HepG2 (cell line): ENCODE results near the gene CYP46A1. TPM values are rescaled to one million over a fixed set of nuclear protein-coding genes. Genes with fewer than 3 reads are reported as not detected.

Experiments used
- CENPT ChIP-seq: sonication (generic); formaldehyde crosslinking; IDR thresholded peaks from 2 replicates; pipeline ENCODE4 v1.8.0; 2022; ENCODE audit warnings: low read depth, mild to moderate bottlenecking, moderate library complexity, missing genetic modification reagents
- HIC2 ChIP-seq: sonication (generic); formaldehyde crosslinking; IDR thresholded peaks from 2 replicates; pipeline ENCODE4 v1.9.0; 2022; ENCODE audit warnings: low read depth, missing genetic modification reagents
- KLF6 ChIP-seq: IDR thresholded peaks from 2 replicates; pipeline ENCODE4 v1.8.0; 2016; ENCODE audit warnings: missing biosample characterization, missing genetic modification reagents
- KMT2A ChIP-seq: sonication (generic); formaldehyde crosslinking; IDR thresholded peaks from 2 replicates; pipeline ENCODE4 v1.4.0; 2020; ENCODE audit warnings: missing genetic modification reagents
- MEIS1 ChIP-seq: sonication (generic); formaldehyde crosslinking; IDR thresholded peaks from 2 replicates; pipeline ENCODE4 v1.9.0; 2021; ENCODE audit warnings: mild to moderate bottlenecking, missing genetic modification reagents, moderate library complexity, borderline replicate concordance
- MTF2 ChIP-seq: sonication (generic); formaldehyde crosslinking; IDR thresholded peaks from 2 replicates; pipeline ENCODE4 v1.5.0; 2020; ENCODE audit warnings: missing genetic modification reagents, borderline replicate concordance
- RBFOX2 ChIP-seq: fragments of 200-400 bp; formaldehyde crosslinking; IDR thresholded peaks from 2 replicates; pipeline ENCODE4 v1.6.1; 2017; ENCODE audit warnings: low read depth, mild to moderate bottlenecking, low read length
- SMYD3 ChIP-seq: sonication (generic); formaldehyde crosslinking; IDR thresholded peaks from 2 replicates; pipeline ENCODE4 v1.8.1; 2023; ENCODE audit warnings: mild to moderate bottlenecking, missing genetic modification reagents
- SNAI1 ChIP-seq: sonication (generic); formaldehyde crosslinking; IDR thresholded peaks from 2 replicates; pipeline ENCODE4 v1.5.0; 2020; ENCODE audit warnings: mild to moderate bottlenecking, missing genetic modification reagents, borderline replicate concordance
- U2AF2 ChIP-seq: fragments of 200-400 bp; formaldehyde crosslinking; IDR thresholded peaks from 2 replicates; pipeline ENCODE4 v1.6.1; 2017; ENCODE audit warnings: low read depth, mild to moderate bottlenecking, low read length
- YEATS2 ChIP-seq: sonication (generic); formaldehyde crosslinking; IDR thresholded peaks from 2 replicates; pipeline ENCODE4 v1.4.0; 2020; ENCODE audit warnings: missing genetic modification reagents, borderline replicate concordance
- ZNF142 ChIP-seq: sonication (generic); formaldehyde crosslinking; IDR thresholded peaks from 2 replicates; pipeline ENCODE4 v1.4.0; 2020; ENCODE audit warnings: missing genetic modification reagents
- ZNF572 ChIP-seq: sonication (generic); formaldehyde crosslinking; IDR thresholded peaks from 2 replicates; pipeline ENCODE4 v1.5.1; 2020; ENCODE audit warnings: mild to moderate bottlenecking, missing genetic modification reagents
- ZNF691 ChIP-seq: sonication (generic); formaldehyde crosslinking; IDR thresholded peaks from 2 replicates; pipeline ENCODE4 v1.4.0; 2020; ENCODE audit warnings: missing genetic modification reagents, low read depth, mild to moderate bottlenecking, borderline replicate concordance
- ZNF761 ChIP-seq: sonication (generic); formaldehyde crosslinking; conservative IDR thresholded peaks from 2 replicates; pipeline ENCODE4 v1.4.0; 2020; ENCODE audit warnings: mild to moderate bottlenecking, missing genetic modification reagents
- polyA plus RNA-seq, 8 experiments: library from polyadenylated mRNA; depleted of rRNA in 3 of 8; stranded (reverse) in 7 of 8; unstranded in 1 of 8; fragments of >200 nt; fragmentation: Illumina TruSeq in 4 of 8; extraction: Trizol in 4 of 8; gene quantifications; 2 replicates each; pipeline versions ENCODE4 v1.2.1 to v1.2.3, GENCODE V29; 2011 to 2016; ENCODE audit warnings: low read depth in 4 of 8, missing spikeins in 1 of 8, mixed read lengths in 1 of 8; ENCODE audit not compliant: insufficient read depth in 1 of 8
- total RNA-seq, 5 experiments: library from RNA; depleted of rRNA; stranded (reverse); fragments of >200 nt; fragmentation: Illumina TruSeq; extraction: Trizol; gene quantifications; 2 replicates each; pipeline ENCODE4 v1.2.3, GENCODE V29; 2016; ENCODE audit warnings: low read depth in 1 of 5
- TF ChIP-seq, protein P1 (sequence below): sonication (generic); formaldehyde crosslinking; IDR thresholded peaks from 2 replicates; pipeline ENCODE4 v1.5.0; 2020; ENCODE audit warnings: mild to moderate bottlenecking, missing genetic modification reagents

The CYP46A1 gene
- total and polyA plus RNA-seq, 2 of the 13 experiments (the other 11 are each of a cell fraction or from before 2014, with no cell fraction given), result not detected

GRCh38 chr14:99683619-99684409, at the start of gene CYP46A1 (continued):
- TF ChIP-seq HIC2 (no peak), MEIS1 (CRISPR knock-in tag) (no peak; the same call in 1 of the 2 replicates), ZNF572 (CRISPR knock-in tag) (no peak), SMYD3 (CRISPR knock-in tag) (no peak), YEATS2 (CRISPR knock-in tag) (peak; percentile 40; the same call in 1 of the 2 replicates), RBFOX2 (peak; percentile 56; the same call in 1 of the 2 replicates), U2AF2 (no peak), ZNF691 (no peak), KMT2A (CRISPR knock-in tag) (no peak), ZNF761 (no peak), MTF2 (CRISPR knock-in tag) (no peak), ZNF142 (no peak), CENPT (CRISPR knock-in tag) (no peak), KLF6 (no peak), SNAI1 (0 out of 2 replicates have a peak, but pooled peaks have one; percentile 33)
- TF ChIP-seq, protein P1, sequence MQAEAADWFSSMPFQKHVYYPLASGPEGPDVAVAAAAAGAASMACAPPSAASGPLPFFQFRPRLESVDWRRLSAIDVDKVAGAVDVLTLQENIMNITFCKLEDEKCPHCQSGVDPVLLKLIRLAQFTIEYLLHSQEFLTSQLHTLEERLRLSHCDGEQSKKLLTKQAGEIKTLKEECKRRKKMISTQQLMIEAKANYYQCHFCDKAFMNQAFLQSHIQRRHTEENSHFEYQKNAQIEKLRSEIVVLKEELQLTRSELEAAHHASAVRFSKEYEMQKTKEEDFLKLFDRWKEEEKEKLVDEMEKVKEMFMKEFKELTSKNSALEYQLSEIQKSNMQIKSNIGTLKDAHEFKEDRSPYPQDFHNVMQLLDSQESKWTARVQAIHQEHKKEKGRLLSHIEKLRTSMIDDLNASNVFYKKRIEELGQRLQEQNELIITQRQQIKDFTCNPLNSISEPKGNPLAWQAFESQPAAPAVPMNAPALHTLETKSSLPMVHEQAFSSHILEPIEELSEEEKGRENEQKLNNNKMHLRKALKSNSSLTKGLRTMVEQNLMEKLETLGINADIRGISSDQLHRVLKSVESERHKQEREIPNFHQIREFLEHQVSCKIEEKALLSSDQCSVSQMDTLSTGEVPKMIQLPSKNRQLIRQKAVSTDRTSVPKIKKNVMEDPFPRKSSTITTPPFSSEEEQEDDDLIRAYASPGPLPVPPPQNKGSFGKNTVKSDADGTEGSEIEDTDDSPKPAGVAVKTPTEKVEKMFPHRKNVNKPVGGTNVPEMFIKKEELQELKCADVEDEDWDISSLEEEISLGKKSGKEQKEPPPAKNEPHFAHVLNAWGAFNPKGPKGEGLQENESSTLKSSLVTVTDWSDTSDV (CRISPR knock-in tag), result no peak
